Measurements from ENCODE around the gene ZNF878.

The ZNF878 gene

GRCh38 chr19:12064590-12065538 lies 12.1 kb upstream of the ZNF878 start, which contains the start of gene ZNF844:
Gene ZNF844 (plus strand): TSS chr19:12064731. CDS start chr19:12064874, 143 bp downstream.
- POLR2A ChIA-PET = interaction anchor here (0.5 to 1.1 kb wide), 2 partner anchors 12 to 141 kb away, joined by 4 to 5 read pairs; partner anchors contain the start of gene ZNF878
- CTCF ChIA-PET = interaction anchor here (1.1 to 1.3 kb wide), 2 partner anchors 16 to 77 kb away, joined by 4 to 6 read pairs; no protein-coding TSS in a partner anchor

GRCh38 chr19:12055784-12056183 lies 3.0 kb upstream of the ZNF878 start:
- DNase-seq (ENCODE audit: low read depth, low spot score) = no peak
- TF ChIP-seq CTCF (IDR thresholded peaks at IDR 0.05; ENCODE audit: insufficient read depth, low read length, missing control alignments) = no peak
- POLR2A ChIA-PET = no interaction called here
- CTCF ChIA-PET = interaction anchor here (0.6 to 0.7 kb wide), 2 partner anchors 82 to 99 kb away, joined by 3 read pairs; no protein-coding TSS in a partner anchor
- no peak overlapping the region for H3K4me3 ChIP-seq (ENCODE audit: low read depth, low read length)

More at GRCh38 chr19:12064590-12065538, 12.1 kb upstream of the ZNF878 start, which contains the start of gene ZNF844:
- no peak for DNase-seq (ENCODE audit: low read depth, low spot score)
- TF ChIP-seq CTCF (IDR thresholded peaks at IDR 0.05; ENCODE audit: insufficient read depth, low read length, missing control alignments) = no peak
- peak within 1 kb of the TSS; percentile 94 for H3K4me3 ChIP-seq (ENCODE audit: low read depth, low read length)

- ChIA-PET CTCF (interaction anchor here (0.8 to 2.1 kb wide), 4 partner anchors 39 to 254 kb away, joined by 3 to 6 read pairs (median 5); partner anchors contain the start of gene ZNF763), POLR2A (interaction anchor here (1.2 to 1.7 kb wide), 2 partner anchors 13 to 17 kb away, joined by 4 to 9 read pairs; partner anchors contain the start of gene ZNF433)
- H3K4me3 ChIP-seq (ENCODE audit: low read depth, low read length) = peak overlapping the region; percentile 75
- TF ChIP-seq CTCF (IDR thresholded peaks at IDR 0.05; ENCODE audit: insufficient read depth, low read length, missing control alignments) = no peak
- no peak for DNase-seq (ENCODE audit: low read depth, low spot score)
These were observed 667 bp downstream of the ZNF878 start for GRCh38 chr19:12052091-12052496.

- H3K4me3 ChIP-seq (ENCODE audit: low read depth, low read length) = no peak overlapping the region
- ChIA-PET CTCF (interaction anchor here (3.7 kb wide), 1 partner anchor 12 kb away, joined by 24 read pairs; no protein-coding TSS in a partner anchor), POLR2A (interaction anchor here (1.1 kb wide), 1 partner anchor 12 kb away, joined by 3 read pairs; no protein-coding TSS in a partner anchor)
- no peak for TF ChIP-seq CTCF (IDR thresholded peaks at IDR 0.05; ENCODE audit: insufficient read depth, low read length, missing control alignments)
- no peak for DNase-seq (ENCODE audit: low read depth, low spot score)
These were observed 4.9 kb downstream of the ZNF878 start for GRCh38 chr19:12047868-12048267.

GRCh38 chr19:12043752-12044422 lies 8.9 kb downstream of the ZNF878 start:
- no peak overlapping the region for H3K4me3 ChIP-seq (ENCODE audit: low read depth, low read length)
- CTCF ChIA-PET = no interaction called here
- DNase-seq (ENCODE audit: low read depth, low spot score) = no peak
- POLR2A ChIA-PET = no interaction called here
- no peak for TF ChIP-seq CTCF (IDR thresholded peaks at IDR 0.05; ENCODE audit: insufficient read depth, low read length, missing control alignments)

Data from AG04449 (cell line).